HepG2 (cell line): ENCODE data around the gene ARHGEF12. TPM values are rescaled to one million over a fixed set of nuclear protein-coding genes. Genes with fewer than 3 reads are reported as not detected.

Source experiments
- ATAC-seq: fragments of 200-7000 bp; cut with Tn5 transposase; 3 replicates; pipeline ENCODE4 v1.9.1; 2020; ENCODE audit warnings: mild to moderate bottlenecking, moderate library complexity
- BruUV-seq: library from RNA; stranded (reverse); fragments of 400-500 nt; replicated peaks from 2 replicates; lab custom pipeline; 2021; lab: Mats Ljungman, UMichigan
- CTCF ChIA-PET: fragments of 300-600 bp; formaldehyde crosslinking; extraction: SDS; loops from one replicate; lab custom pipeline; 2021; ENCODE audit warnings: low total read pairs, inconsistent platforms, low intra/inter-chr PET ratio; lab: Yijun Ruan, JAX
- POLR2A ChIA-PET: fragments of 350-600 bp; sonication (Branson Sonifier 250); formaldehyde crosslinking; loops from one replicate; lab custom pipeline; 2020; ENCODE audit warnings: antibody characterized with exemption, inconsistent platforms; lab: Yijun Ruan, JAX
- DNase-seq: peaks from one replicate; pipeline ENCODE4 v3.0.0-alpha.2; 2015; ENCODE audit warnings: low spot score
- FAIRE-seq: peaks from 3 replicates; lab custom pipeline; 2011; peaks lifted over from hg19 to GRCh38; lab: Jason Lieb, UNC
- H2AFZ ChIP-seq: one replicate; pipeline ENCODE4 v1.6.1; 2011; ENCODE audit warnings: low read length, inconsistent platforms
- H3K27ac ChIP-seq: fragments of 300-600 bp; 3 replicates; pipeline ENCODE4 v1.8.0; 2011; ENCODE audit warnings: mixed run types, mild to moderate bottlenecking, mixed read lengths, low read length, inconsistent platforms; ENCODE audit not compliant: insufficient read depth; ENCODE audit errors: extremely low read length
- H3K27me3 ChIP-seq, 2 experiments: fragments of 200-600 bp in 1 of 2; 2 replicates in 1 of 2; 3 replicates in 1 of 2; pipeline versions ENCODE4 v1.6.0 to v1.8.0; 2011; ENCODE audit warnings: low read length in 2 of 2, mild to moderate bottlenecking in 2 of 2, moderate library complexity in 2 of 2, inconsistent platforms in 1 of 2; ENCODE audit not compliant: insufficient read depth in 2 of 2, control insufficient read depth in 1 of 2
- H3K36me3 ChIP-seq, 2 experiments: fragments of 200-600 bp in 1 of 2; replicated peaks in 1 of 2; 2 replicates in 1 of 2; 3 replicates in 1 of 2; pipeline versions ENCODE4 v1.5.1 to v1.8.0; 2011; ENCODE audit warnings: low read length in 2 of 2, inconsistent platforms in 1 of 2; ENCODE audit not compliant: insufficient read depth in 2 of 2, control insufficient read depth in 1 of 2
- H3K4me1 ChIP-seq: 2 replicates; pipeline ENCODE4 v1.5.1; 2012; ENCODE audit warnings: low read length, inconsistent platforms; ENCODE audit not compliant: insufficient read depth
- H3K4me2 ChIP-seq: 2 replicates; pipeline ENCODE4 v1.6.0; 2011; ENCODE audit warnings: low read depth, low read length, inconsistent platforms
- H3K4me3 ChIP-seq, 3 experiments: fragments of 200-600 bp in 1 of 3; sonication (generic), shearing (Covaris generic) in 1 of 3; replicated peaks in 1 of 3; 2 replicates each; pipeline ENCODE4 v1.5.1; 2011 to 2016; ENCODE audit warnings: low read length in 3 of 3, inconsistent platforms in 2 of 3, low read depth in 2 of 3, mild to moderate bottlenecking in 2 of 3, control low read depth in 1 of 3, mixed read lengths in 1 of 3; ENCODE audit not compliant: insufficient read depth in 1 of 3
- H3K79me2 ChIP-seq: one replicate; pipeline ENCODE4 v1.6.1; 2011; ENCODE audit warnings: low read length, inconsistent platforms; ENCODE audit not compliant: insufficient read depth
- H3K9ac ChIP-seq: 2 replicates; pipeline ENCODE4 v1.6.0; 2011; ENCODE audit warnings: mild to moderate bottlenecking, low read depth, low read length, inconsistent platforms; ENCODE audit not compliant: insufficient read depth
- H3K9me3 ChIP-seq: 2 replicates; pipeline ENCODE4 v1.5.1; 2012; ENCODE audit warnings: mild to moderate bottlenecking, low read length
- H4K20me1 ChIP-seq: 2 replicates; pipeline ENCODE4 v1.6.0; 2011; ENCODE audit warnings: inconsistent platforms, mild to moderate bottlenecking, low read length, moderate library complexity; ENCODE audit not compliant: insufficient read depth
- POLR2AphosphoS2 ChIP-seq: IDR thresholded peaks from 2 replicates; pipeline ENCODE4 v1.6.1; 2011; ENCODE audit warnings: low read depth, low read length, improper control_type of control experiment
- SUZ12 ChIP-seq: fragments of 150-350 bp; IDR thresholded peaks from 2 replicates; pipeline ENCODE4 v1.6.1; 2014; ENCODE audit warnings: low read depth, low read length
- U2AF1 ChIP-seq: fragments of 200-400 bp; formaldehyde crosslinking; optimal IDR thresholded peaks from 2 replicates; pipeline ENCODE3; 2017; ENCODE audit warnings: mild to moderate bottlenecking, low read depth, low read length
- ZNF17 ChIP-seq: sonication (generic); formaldehyde crosslinking; IDR thresholded peaks from 2 replicates; pipeline ENCODE4 v1.5.0; 2020; ENCODE audit warnings: mild to moderate bottlenecking, missing genetic modification reagents
- WGBS: methylation state at CpG from one replicate; pipeline ENCODE4 v1.1.6; 2017; ENCODE audit warnings: low lambda C conversion rate; 5-methylcytosine and 5-hydroxymethylcytosine counted together
- in situ Hi-C: cut with HindIII; loops from 2 replicates; pipeline ENCODE4 v1.10.0; 2017; ENCODE audit warnings: low pct_unique_long_range_greater_than_20kb; ENCODE audit not compliant: extremely low pct_ligation_motif_present
- intact Hi-C: fragments of 100-400 bp; cut with micrococcal nuclease; formaldehyde crosslinking; loops from one replicate; pipeline ENCODE4 v1.10.0; 2022; ENCODE audit not compliant: unreplicated experiment
- polyA plus RNA-seq, 8 experiments: library from polyadenylated mRNA; depleted of rRNA in 3 of 8; stranded (reverse) in 7 of 8; unstranded in 1 of 8; fragments of >200 nt; fragmentation: Illumina TruSeq in 4 of 8; extraction: Trizol in 4 of 8; gene quantifications; 2 replicates each; pipeline versions ENCODE4 v1.2.1 to v1.2.3, GENCODE V29; 2011 to 2016; ENCODE audit warnings: low read depth in 4 of 8, missing spikeins in 1 of 8, mixed read lengths in 1 of 8; ENCODE audit not compliant: insufficient read depth in 1 of 8
- total RNA-seq, 5 experiments: library from RNA; depleted of rRNA; stranded (reverse); fragments of >200 nt; fragmentation: Illumina TruSeq; extraction: Trizol; gene quantifications; 2 replicates each; pipeline ENCODE4 v1.2.3, GENCODE V29; 2016; ENCODE audit warnings: low read depth in 1 of 5
- TF ChIP-seq, protein P1 (sequence below): sonication (generic); formaldehyde crosslinking; IDR thresholded peaks from 2 replicates; pipeline ENCODE4 v1.8.0; 2022; ENCODE audit warnings: mild to moderate bottlenecking, missing genetic modification reagents; ENCODE audit not compliant: insufficient replicate concordance
- TF ChIP-seq, protein P2 (sequence below): sonication (generic); formaldehyde crosslinking; IDR thresholded peaks from 2 replicates; pipeline ENCODE4 v1.5.0; 2020; ENCODE audit warnings: mild to moderate bottlenecking, missing genetic modification reagents, borderline replicate concordance

ARHGEF12 gene
- total and polyA plus RNA-seq, 2 of the 13 experiments (the other 11 are each of a cell fraction or from before 2014, with no cell fraction given), result 17.9 to 54.4 TPM

DNA sequence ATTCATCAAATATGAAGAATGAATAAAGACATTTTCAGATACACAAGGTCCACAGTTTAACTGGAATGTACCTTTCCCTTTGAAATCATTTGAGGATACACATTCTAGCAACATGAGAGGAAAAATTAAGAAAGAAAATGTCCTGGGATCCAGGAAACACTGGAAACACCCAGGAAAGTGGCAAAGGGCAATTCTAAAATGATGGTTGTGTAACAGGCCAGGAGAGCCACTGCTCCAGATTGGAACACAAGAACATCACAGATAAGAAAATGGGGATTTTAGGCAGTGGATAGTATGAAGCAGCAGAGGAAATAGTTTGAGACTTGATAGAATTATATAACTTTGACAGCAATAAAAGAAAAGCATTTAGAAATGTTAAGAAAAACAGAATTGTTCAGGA is 119.3 kb downstream of the ARHGEF12 start (continued):
- no peak for TF ChIP-seq POLR2AphosphoS2

DNA sequence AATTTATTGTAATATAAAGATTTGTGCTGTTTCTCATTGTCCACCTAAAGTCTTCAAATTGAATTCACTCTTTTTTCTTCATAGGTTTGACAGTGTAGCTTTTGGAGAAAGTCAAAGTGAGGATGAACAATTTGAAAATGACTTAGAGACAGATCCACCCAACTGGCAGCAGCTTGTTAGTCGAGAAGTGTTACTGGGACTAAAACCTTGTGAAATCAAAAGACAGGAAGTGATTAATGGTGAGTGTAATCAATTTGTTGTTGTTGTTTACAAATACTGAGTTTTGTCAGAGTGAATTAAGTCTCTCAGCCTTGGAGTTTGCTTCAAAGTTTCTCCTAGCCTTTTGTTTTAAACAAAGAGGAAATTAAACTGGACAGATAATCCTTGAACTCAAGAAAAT is 121.8 kb downstream of the ARHGEF12 start:
- WGBS, result 97% methylated on average over 1 of the region's 1 CpG
- TF ChIP-seq U2AF1, result no peak
- no peak for TF ChIP-seq ZNF17 (CRISPR knock-in tag)
- TF ChIP-seq, protein P1, sequence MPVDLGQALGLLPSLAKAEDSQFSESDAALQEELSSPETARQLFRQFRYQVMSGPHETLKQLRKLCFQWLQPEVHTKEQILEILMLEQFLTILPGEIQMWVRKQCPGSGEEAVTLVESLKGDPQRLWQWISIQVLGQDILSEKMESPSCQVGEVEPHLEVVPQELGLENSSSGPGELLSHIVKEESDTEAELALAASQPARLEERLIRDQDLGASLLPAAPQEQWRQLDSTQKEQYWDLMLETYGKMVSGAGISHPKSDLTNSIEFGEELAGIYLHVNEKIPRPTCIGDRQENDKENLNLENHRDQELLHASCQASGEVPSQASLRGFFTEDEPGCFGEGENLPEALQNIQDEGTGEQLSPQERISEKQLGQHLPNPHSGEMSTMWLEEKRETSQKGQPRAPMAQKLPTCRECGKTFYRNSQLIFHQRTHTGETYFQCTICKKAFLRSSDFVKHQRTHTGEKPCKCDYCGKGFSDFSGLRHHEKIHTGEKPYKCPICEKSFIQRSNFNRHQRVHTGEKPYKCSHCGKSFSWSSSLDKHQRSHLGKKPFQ (CRISPR knock-in tag), result no peak
- no peak for TF ChIP-seq SUZ12
- TF ChIP-seq, protein P2, sequence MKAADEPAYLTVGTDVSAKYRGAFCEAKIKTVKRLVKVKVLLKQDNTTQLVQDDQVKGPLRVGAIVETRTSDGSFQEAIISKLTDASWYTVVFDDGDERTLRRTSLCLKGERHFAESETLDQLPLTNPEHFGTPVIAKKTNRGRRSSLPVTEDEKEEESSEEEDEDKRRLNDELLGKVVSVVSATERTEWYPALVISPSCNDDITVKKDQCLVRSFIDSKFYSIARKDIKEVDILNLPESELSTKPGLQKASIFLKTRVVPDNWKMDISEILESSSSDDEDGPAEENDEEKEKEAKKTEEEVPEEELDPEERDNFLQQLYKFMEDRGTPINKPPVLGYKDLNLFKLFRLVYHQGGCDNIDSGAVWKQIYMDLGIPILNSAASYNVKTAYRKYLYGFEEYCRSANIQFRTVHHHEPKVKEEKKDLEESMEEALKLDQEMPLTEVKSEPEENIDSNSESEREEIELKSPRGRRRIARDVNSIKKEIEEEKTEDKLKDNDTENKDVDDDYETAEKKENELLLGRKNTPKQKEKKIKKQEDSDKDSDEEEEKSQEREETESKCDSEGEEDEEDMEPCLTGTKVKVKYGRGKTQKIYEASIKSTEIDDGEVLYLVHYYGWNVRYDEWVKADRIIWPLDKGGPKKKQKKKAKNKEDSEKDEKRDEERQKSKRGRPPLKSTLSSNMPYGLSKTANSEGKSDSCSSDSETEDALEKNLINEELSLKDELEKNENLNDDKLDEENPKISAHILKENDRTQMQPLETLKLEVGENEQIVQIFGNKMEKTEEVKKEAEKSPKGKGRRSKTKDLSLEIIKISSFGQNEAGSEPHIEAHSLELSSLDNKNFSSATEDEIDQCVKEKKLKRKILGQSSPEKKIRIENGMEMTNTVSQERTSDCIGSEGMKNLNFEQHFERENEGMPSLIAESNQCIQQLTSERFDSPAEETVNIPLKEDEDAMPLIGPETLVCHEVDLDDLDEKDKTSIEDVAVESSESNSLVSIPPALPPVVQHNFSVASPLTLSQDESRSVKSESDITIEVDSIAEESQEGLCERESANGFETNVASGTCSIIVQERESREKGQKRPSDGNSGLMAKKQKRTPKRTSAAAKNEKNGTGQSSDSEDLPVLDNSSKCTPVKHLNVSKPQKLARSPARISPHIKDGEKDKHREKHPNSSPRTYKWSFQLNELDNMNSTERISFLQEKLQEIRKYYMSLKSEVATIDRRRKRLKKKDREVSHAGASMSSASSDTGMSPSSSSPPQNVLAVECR (CRISPR knock-in tag), result no peak
- Histone ChIP-seq H3K27ac (no peak overlapping the region), H3K9ac (no peak overlapping the region), H3K27me3 (no peaks in the 10 kb centered on the region), H3K36me3 (peaks cover 10 to 79% of the 10 kb centered on the region in 2 experiments), H4K20me1 (no peaks in the 10 kb centered on the region), H2AFZ (no peak overlapping the region), H3K4me1 (no peaks in the 10 kb centered on the region), H3K9me3 (no peaks in the 10 kb centered on the region), H3K4me2 (no peak overlapping the region), H3K4me3 (no peak overlapping the region), H3K79me2 (no peaks in the 10 kb centered on the region)
- ATAC-seq, result no peak
- ChIA-PET POLR2A (no interaction called here), CTCF (no interaction called here)
- intact Hi-C loops, result no loop called here
- BruUV-seq, result no TSS peak
- in situ Hi-C loops, result no loop called here
- no peak for DNase-seq
- FAIRE-seq, result no peak
